ENCODE results near the gene LRRN4CL.

The LRRN4CL gene

DNA sequence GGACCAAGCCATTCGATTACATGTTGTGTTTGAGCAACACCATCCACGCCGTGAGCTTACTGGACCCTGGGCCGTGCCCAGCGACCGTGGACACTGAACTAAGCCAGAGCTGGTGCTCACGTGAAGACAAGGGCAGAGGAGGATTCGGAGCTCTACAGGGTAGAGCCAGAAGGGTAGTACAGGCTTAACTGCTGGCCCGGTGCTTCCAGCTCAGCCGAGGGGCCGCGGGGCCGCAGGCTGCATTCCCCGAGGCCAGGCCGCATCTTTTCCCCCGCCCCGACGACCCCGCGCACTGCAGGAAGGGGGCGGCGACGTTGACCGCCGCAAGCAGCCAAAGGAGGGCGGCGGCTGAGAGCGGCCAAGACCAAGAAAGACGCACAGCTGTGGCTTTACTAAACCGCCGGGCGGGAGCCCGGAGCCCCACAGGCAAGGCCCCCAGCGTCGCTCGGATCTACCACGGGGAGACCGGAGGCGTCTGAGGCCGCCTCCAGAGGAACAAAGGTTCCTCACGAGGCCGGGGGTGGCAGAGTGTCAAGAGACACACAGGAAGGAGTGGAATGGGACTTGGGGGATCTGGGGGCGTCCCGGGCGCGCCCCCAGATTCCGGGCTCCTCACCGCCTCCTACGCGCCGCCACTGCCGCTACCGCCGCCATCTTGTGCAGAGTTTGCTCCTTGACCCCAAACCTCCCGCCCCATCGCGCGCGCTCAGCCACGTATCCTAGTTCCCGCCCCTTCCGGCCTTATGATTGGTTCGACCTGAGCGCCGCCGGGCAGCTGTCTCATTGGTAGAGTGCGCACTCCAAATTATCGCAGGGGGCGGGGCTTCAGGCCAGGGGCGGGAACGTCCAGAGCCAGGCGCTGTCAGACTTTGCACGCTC is 43.1 kb downstream of the LRRN4CL start, which contains the start of gene GANAB:
TSS of gene GANAB (minus strand) at position 668 of the 879 bp plus-strand sequence. CDS start at position 654, 14 bp downstream.
- DNase-seq = peak; percentile 93

- DNase-seq = no peak
Measured at GRCh38 chr11:62645671-62645945, 43.7 kb downstream of the LRRN4CL start.

DNA sequence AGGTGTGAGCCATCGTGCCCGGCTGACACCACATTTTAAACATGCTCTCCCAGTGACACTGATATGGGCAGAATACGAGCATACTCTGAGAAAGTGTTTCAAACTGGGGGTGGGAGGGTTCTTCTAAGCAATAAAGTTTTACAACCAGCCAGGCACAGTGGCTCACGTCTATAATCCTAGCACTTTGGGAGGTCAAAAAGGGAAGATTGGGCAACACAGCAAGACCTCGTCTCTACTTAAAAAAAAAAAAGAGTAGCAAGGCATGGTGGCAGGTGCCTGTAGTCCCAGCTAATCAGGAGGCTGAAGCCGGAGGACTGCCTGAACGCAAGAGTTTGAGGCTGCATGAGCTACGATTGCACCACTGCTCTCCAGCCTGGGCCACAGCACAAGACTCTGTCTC is 45.1 kb downstream of the LRRN4CL start:
- DNase-seq = no peak
